Measurements from ENCODE around the gene WDTC1. TPM values are rescaled to one million over a fixed set of nuclear protein-coding genes. Genes with fewer than 3 reads are reported as not detected.
A peak's percentile ranks its signal among the peaks of the same experiment; 100 is the strongest.

The WDTC1 gene
- total and polyA plus RNA-seq, 9 of the 15 experiments (the other 6 are each of a cell fraction or from before 2014, with no cell fraction given) = 0.18 to 32.3 (median 8.8) TPM

DNA sequence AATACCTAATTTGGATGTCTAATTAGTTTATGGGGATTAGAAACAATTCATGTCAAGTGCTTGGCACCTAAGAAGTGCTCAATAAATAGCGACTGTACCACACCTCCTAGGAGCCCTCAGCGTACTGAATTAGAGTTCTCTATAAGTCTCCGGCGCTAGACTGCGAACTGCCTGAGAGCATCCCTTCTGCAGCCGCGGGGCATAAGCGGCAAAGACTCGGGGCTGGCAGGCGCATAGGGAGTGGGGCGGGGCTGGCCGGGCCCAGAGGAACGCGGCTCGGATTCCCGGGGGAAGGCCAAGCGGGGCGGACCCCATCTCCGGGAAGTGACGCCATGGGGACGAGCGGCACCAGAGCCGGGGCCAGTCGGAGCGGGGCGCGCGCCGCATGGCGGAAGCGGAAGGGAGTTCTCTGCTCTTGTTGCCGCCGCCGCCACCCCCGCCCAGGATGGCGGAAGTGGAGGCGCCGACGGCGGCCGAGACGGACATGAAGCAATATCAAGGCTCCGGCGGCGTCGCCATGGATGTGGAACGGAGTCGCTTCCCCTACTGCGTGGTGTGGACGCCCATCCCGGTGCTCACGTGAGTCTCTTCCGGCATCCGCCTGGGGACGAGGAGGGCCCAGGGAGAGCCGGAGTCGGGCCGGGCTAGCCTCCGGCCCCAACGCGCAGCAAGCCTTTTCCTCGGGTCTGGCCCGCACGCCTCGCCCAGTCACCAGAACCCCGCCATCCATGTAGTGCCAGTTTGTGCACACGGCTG, 87.6 kb downstream of the WDTC1 start, which contains the start of gene TMEM222 (continued):
- TF ChIP-seq NCOA6 (IDR thresholded peaks at IDR 0.05) (no peak), KLF1 (tag; IDR thresholded peaks at IDR 0.05) (peak; percentile 96), NR1H2 (CRISPR knock-in tag; IDR thresholded peaks at IDR 0.05) (peak; percentile 81; the same call in 1 of the 2 replicates), E2F3 (CRISPR knock-in tag; IDR thresholded peaks at IDR 0.05) (peak; percentile 44; the same call in 1 of the 2 replicates), ZSCAN29 (IDR thresholded peaks at IDR 0.05) (no peak), SUPT5H (IDR thresholded peaks at IDR 0.05) (peak; percentile 92), TBL1XR1 (IDR thresholded peaks at IDR 0.05; ENCODE audit: low read length in 2 of 2) (peak in 1 of 2 experiments; percentile 56; a peak in 3 of 4 replicates), GATAD2B (IDR thresholded peaks at IDR 0.05; ENCODE audit: borderline replicate concordance) (peak; percentile 92), KLF13 (tag; IDR thresholded peaks at IDR 0.05; ENCODE audit: borderline replicate concordance, low read depth) (peak; percentile 98), TRIM24 (IDR thresholded peaks at IDR 0.05) (peak in 1 of 2 experiments; percentile 99; a peak in 2 of 4 replicates), ZNF354B (CRISPR knock-in tag; IDR thresholded peaks at IDR 0.05) (no peak), C11orf30 (IDR thresholded peaks at IDR 0.05; ENCODE audit: low read depth) (peak; percentile 99), CBX1 (IDR thresholded peaks at IDR 0.05; ENCODE audit: low read depth) (peak; percentile 87; the same call in 1 of the 2 replicates)
- TF ChIP-seq, protein P1, sequence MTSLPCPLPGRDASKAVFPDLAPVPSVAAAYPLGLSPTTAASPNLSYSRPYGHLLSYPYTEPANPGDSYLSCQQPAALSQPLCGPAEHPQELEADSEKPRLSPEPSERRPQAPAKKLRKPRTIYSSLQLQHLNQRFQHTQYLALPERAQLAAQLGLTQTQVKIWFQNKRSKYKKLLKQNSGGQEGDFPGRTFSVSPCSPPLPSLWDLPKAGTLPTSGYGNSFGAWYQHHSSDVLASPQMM (CRISPR knock-in tag; IDR thresholded peaks at IDR 0.05) = no peak
- TF ChIP-seq, protein P2, sequence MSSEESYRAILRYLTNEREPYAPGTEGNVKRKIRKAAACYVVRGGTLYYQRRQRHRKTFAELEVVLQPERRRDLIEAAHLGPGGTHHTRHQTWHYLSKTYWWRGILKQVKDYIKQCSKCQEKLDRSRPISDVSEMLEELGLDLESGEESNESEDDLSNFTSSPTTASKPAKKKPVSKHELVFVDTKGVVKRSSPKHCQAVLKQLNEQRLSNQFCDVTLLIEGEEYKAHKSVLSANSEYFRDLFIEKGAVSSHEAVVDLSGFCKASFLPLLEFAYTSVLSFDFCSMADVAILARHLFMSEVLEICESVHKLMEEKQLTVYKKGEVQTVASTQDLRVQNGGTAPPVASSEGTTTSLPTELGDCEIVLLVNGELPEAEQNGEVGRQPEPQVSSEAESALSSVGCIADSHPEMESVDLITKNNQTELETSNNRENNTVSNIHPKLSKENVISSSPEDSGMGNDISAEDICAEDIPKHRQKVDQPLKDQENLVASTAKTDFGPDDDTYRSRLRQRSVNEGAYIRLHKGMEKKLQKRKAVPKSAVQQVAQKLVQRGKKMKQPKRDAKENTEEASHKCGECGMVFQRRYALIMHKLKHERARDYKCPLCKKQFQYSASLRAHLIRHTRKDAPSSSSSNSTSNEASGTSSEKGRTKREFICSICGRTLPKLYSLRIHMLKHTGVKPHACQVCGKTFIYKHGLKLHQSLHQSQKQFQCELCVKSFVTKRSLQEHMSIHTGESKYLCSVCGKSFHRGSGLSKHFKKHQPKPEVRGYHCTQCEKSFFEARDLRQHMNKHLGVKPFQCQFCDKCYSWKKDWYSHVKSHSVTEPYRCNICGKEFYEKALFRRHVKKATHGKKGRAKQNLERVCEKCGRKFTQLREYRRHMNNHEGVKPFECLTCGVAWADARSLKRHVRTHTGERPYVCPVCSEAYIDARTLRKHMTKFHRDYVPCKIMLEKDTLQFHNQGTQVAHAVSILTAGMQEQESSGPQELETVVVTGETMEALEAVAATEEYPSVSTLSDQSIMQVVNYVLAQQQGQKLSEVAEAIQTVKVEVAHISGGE (CRISPR knock-in tag; IDR thresholded peaks at IDR 0.05) = peak; percentile 99 to 100 (median 99)
- TF ChIP-seq, protein P3, sequence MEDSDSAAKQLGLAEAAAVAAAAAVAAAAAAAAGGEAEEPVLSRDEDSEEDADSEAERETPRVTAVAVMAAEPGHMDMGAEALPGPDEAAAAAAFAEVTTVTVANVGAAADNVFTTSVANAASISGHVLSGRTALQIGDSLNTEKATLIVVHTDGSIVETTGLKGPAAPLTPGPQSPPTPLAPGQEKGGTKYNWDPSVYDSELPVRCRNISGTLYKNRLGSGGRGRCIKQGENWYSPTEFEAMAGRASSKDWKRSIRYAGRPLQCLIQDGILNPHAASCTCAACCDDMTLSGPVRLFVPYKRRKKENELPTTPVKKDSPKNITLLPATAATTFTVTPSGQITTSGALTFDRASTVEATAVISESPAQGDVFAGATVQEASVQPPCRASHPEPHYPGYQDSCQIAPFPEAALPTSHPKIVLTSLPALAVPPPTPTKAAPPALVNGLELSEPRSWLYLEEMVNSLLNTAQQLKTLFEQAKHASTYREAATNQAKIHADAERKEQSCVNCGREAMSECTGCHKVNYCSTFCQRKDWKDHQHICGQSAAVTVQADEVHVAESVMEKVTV (CRISPR knock-in tag; IDR thresholded peaks at IDR 0.05) = no peak
- TF ChIP-seq, protein P4, sequence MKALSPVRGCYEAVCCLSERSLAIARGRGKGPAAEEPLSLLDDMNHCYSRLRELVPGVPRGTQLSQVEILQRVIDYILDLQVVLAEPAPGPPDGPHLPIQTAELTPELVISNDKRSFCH (CRISPR knock-in tag; IDR thresholded peaks at IDR 0.05) = no peak
- TF ChIP-seq, protein P4 (tag; IDR thresholded peaks at IDR 0.05) = peak; percentile 78

Measured in K562 (cell line).